ENCODE results near the gene IFI27L1. TPM values are rescaled to one million over a fixed set of nuclear protein-coding genes. Genes with fewer than 3 reads are reported as not detected.
"Not testable (repeated sequence)": the region's sequence is repeated elsewhere in the genome, so short reads cannot be mapped to it uniquely, and the experiment has no call there.

The IFI27L1 gene
- total RNA-seq, 1 donor from 2014 or later = 18.9 TPM

DNA sequence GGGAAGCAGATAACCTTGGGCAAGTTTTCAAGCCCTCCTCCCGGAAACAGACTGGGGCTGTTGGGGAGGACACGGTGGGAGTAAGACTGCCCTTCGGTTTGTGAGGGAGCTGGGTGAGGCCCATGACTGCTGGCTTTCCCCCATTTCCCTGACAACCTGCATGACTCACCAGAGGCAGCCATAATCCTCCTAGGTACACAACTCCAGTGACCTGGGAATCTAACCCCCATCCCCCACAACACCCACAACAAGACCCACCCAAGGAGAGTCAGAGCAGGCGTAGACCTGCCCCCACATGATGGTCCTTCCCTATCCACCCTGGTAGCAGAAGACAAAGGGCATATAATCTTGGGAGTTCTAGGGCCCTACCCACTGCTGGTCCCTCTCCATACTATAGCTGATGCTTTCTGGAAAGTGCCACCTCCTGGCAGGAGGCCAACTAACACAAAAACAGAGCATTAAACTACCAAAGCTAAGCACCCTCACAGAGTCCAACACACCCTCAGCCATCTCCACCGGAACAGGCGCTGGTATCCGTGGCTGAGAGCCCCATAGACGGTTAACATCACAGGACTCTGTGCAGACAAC lies 14.9 kb upstream of the IFI27L1 start:
- Histone ChIP-seq H3K27ac (peak overlapping the region; percentile 16), H3K4me1 (peaks cover 53% of the 10 kb centered on the region), H3K4me3 (no peak overlapping the region), H3K36me3 (peaks cover 0 to 13% of the 10 kb centered on the region in 2 donors), H3K9me3 (no peaks in the 10 kb centered on the region), H3K27me3 (no peaks in the 10 kb centered on the region)
- TF ChIP-seq POLR2A (IDR thresholded peaks at IDR 0.05) (no peak), POLR2AphosphoS5 (IDR thresholded peaks at IDR 0.05; ENCODE audit: insufficient read depth in 1 of 2, low read depth in 1 of 2) (no peak)
- TF ChIP-seq, protein P1, sequence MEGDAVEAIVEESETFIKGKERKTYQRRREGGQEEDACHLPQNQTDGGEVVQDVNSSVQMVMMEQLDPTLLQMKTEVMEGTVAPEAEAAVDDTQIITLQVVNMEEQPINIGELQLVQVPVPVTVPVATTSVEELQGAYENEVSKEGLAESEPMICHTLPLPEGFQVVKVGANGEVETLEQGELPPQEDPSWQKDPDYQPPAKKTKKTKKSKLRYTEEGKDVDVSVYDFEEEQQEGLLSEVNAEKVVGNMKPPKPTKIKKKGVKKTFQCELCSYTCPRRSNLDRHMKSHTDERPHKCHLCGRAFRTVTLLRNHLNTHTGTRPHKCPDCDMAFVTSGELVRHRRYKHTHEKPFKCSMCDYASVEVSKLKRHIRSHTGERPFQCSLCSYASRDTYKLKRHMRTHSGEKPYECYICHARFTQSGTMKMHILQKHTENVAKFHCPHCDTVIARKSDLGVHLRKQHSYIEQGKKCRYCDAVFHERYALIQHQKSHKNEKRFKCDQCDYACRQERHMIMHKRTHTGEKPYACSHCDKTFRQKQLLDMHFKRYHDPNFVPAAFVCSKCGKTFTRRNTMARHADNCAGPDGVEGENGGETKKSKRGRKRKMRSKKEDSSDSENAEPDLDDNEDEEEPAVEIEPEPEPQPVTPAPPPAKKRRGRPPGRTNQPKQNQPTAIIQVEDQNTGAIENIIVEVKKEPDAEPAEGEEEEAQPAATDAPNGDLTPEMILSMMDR (IDR thresholded peaks at IDR 0.05) = no peak
- DNase-seq (ENCODE audit: extremely low spot score in 2 of 2) = no peak
- intact Hi-C loops (cut with DNase I) = no loop called here

DNA sequence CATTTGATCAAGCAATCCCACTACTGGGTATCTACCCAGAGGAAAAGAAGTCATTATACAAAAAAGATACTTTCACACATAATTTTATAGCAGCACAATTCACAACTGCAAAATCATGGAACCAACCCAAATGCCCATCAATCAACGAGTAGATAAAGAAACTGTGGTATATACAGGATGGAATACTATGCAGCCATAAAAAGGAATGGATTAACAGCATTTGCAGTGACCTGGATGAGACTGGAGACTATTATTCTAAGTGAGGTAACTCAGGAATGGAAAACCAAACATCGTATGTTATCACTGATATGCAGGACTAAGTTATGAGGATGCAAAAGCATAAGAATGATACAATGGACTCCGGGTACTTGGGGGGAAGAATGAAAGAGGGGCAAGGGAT lies 9.0 kb upstream of the IFI27L1 start:
- intact Hi-C loops (cut with DNase I) = not testable (repeated sequence)

DNA sequence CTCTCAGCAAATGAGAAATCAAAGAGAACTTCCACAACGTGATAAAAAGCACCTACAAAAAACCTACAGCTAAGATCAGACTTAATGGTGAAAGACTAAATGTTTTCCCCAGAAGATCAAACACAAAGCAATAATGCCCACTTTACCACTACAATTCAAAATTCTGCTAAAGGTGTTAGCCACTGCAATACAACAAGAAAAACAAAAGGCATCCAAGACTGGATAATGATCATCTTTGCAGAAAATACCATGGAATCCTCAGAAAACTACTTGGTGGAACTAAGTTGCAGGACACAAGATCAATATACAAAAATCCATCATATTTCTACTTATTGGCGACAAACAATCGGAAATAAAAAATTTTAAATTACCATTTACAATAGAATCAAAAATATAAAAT lies 6.6 kb upstream of the IFI27L1 start:
- no peaks in the 10 kb centered on the region for H3K27me3 ChIP-seq
- TF ChIP-seq POLR2AphosphoS5 (IDR thresholded peaks at IDR 0.05; ENCODE audit: insufficient read depth in 1 of 2, low read depth in 1 of 2) = no peak
- TF ChIP-seq, protein P1 (IDR thresholded peaks at IDR 0.05) = no peak
- TF ChIP-seq POLR2A (IDR thresholded peaks at IDR 0.05) = no peak
- peaks cover 43% of the 10 kb centered on the region for H3K4me1 ChIP-seq
- no peak for DNase-seq (ENCODE audit: extremely low spot score in 2 of 2)
- H3K9me3 ChIP-seq = no peaks in the 10 kb centered on the region
- no peak overlapping the region for H3K4me3 ChIP-seq
- intact Hi-C loops (cut with DNase I) = no loop called here
- no peak overlapping the region for H3K27ac ChIP-seq
- H3K36me3 ChIP-seq = peaks cover 5 to 19% of the 10 kb centered on the region in 2 donors

More for the DNA sequence above, 9.0 kb upstream of the IFI27L1 start:
- not testable (repeated sequence) for H3K27ac ChIP-seq; H3K27me3 ChIP-seq; DNase-seq (ENCODE audit: extremely low spot score in 2 of 2); H3K36me3 ChIP-seq; H3K9me3 ChIP-seq; H3K4me3 ChIP-seq
- H3K4me1 ChIP-seq = peaks cover 28% of the 10 kb centered on the region

DNA sequence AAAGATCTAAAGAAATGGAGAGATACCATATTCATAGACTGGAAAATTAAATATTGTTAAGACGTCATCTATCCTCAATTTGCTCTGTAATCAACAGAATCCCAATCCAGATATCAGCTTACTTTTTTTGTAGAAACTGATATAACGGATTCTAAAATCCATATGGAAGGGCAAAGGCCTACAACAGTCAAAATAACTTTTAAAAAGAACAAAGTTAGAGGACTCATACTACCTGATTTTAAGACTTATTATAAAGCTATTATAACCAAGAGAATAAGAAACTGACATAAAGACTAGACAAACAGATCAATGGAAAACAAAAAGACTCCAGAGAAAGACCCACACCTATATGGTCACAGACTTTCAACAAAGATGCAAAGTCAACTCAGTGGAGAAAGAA lies 6.1 kb upstream of the IFI27L1 start:
- Histone ChIP-seq H3K27ac (no peak overlapping the region), H3K4me1 (peaks cover 48% of the 10 kb centered on the region), H3K27me3 (no peaks in the 10 kb centered on the region), H3K36me3 (peaks cover 5 to 19% of the 10 kb centered on the region in 2 donors), H3K9me3 (no peaks in the 10 kb centered on the region), H3K4me3 (no peak overlapping the region)
- no peak for DNase-seq (ENCODE audit: extremely low spot score in 2 of 2)
- TF ChIP-seq, protein P1 (IDR thresholded peaks at IDR 0.05) = no peak
- TF ChIP-seq POLR2AphosphoS5 (IDR thresholded peaks at IDR 0.05; ENCODE audit: insufficient read depth in 1 of 2, low read depth in 1 of 2) (no peak), POLR2A (IDR thresholded peaks at IDR 0.05) (no peak)
- intact Hi-C loops (cut with DNase I) = no loop called here

DNA sequence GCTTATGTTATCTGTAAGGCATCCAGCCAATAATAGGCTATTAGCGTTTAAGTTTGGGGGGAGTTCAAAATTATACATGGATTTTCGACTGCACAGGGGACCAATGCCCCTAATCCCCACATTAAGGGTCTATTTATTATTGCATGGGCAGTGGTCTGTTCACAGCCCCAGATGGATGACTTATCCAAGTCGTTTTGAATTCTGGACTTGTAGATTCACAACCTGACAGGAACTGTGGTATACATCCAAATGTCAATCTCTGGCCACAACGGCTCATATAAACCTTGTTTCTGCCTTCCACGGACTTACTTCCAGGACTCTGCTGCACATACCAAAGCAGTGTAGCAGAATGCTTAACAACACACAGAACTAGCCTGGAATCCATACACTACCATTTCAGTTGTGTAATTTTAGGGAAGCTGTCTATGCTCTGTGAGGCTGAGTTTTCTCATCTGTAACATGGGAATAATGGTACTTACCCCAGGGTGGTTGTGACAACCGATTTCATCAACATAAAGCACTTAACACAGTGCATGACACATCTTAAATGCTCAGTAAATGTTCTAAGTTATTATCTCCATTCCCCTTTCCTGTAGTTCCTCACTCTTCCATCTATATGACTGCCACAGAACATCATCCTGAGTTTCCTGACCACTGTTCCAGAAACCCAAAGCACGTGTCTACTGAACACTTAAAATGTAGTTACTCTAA lies 3.8 kb upstream of the IFI27L1 start:
- Histone ChIP-seq H3K27me3 (no peaks in the 10 kb centered on the region), H3K4me3 (peak overlapping the region; percentile 88 to 94), H3K36me3 (peaks cover 5 to 19% of the 10 kb centered on the region in 2 donors), H3K4me1 (peaks cover 48% of the 10 kb centered on the region), H3K9me3 (no peaks in the 10 kb centered on the region), H3K27ac (no peak overlapping the region)
- TF ChIP-seq POLR2AphosphoS5 (IDR thresholded peaks at IDR 0.05; ENCODE audit: insufficient read depth in 1 of 2, low read depth in 1 of 2) (no peak), POLR2A (IDR thresholded peaks at IDR 0.05) (no peak)
- TF ChIP-seq, protein P1 (IDR thresholded peaks at IDR 0.05) = no peak
- intact Hi-C loops (cut with DNase I) = no loop called here
- DNase-seq (ENCODE audit: extremely low spot score in 2 of 2) = no peak

Measured in vagina (tissue), 2 donors.